Measurements from ENCODE around the gene RPSA. TPM values are rescaled to one million over a fixed set of nuclear protein-coding genes. Genes with fewer than 3 reads are reported as not detected.

The RPSA gene
- total RNA-seq, 1 experiment from 2014 or later = 2,486 TPM

DNA sequence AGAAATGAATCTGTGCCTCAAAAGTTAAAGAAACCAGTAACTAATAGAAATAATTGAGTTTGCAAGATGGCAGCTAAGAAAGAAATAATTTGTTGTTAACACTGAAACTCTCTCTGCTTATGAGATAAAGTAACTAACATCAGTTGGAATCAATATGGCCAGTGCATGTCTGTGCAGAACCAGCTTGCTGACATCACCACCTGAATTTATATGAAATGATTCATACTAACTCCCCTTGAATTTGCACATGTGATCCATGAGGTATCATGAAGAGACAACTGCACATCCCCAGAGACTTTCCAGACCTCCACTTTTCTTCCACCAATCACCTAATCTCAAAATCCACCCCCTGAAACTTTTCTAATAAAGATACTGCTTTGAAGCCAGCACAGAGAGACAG lies 33.7 kb upstream of the RPSA start:
- ChIA-PET POLR2A (no interaction called here), CTCF (no interaction called here), RAD21 (ENCODE audit: low non-redundant PET in 1 of 2, low total read pairs in 2 of 2, uncharacterized antibody in 2 of 2, unreplicated experiment in 2 of 2) (no interaction called here)
- DNase-seq (ENCODE audit: low read depth, low spot score) = no peak
- ATAC-seq = no peak
- no peaks in the 10 kb centered on the region for H3K9me3 ChIP-seq (ENCODE audit: control insufficient read depth in 1 of 2, insufficient read depth in 1 of 2, low read depth in 1 of 2, low read length in 2 of 2)
- H3K9me2 ChIP-seq (ENCODE audit: insufficient read depth) = no peaks in the 10 kb centered on the region
- H3K79me2 ChIP-seq (ENCODE audit: insufficient read depth, low read length) = no peaks in the 10 kb centered on the region
- no peaks in the 10 kb centered on the region for H4K20me1 ChIP-seq (ENCODE audit: insufficient read depth)
- H3K27me3 ChIP-seq (ENCODE audit: insufficient read depth, low read length) = peaks cover 25% of the 10 kb centered on the region; the same call in 1 of the 2 replicates
- H3K36me3 ChIP-seq (ENCODE audit: control insufficient read depth in 1 of 2, insufficient read depth in 2 of 2, low read length in 2 of 2) = no peaks in the 10 kb centered on the region
- no peak overlapping the region for H2AFZ ChIP-seq (ENCODE audit: low read depth, low read length, poor library complexity, severe bottlenecking)
- H3K27ac ChIP-seq (ENCODE audit: low read depth, low read length) = no peak overlapping the region
- H3K9ac ChIP-seq (ENCODE audit: low read length) = no peak overlapping the region
- H3K4me3 ChIP-seq (replicated peaks in 1 of 2; ENCODE audit: low read depth in 1 of 2, low read length in 2 of 2) = no peak overlapping the region
- no TSS peak for BruUV-seq (replicated peaks)
- H3K4me1 ChIP-seq (ENCODE audit: control insufficient read depth in 1 of 2, insufficient read depth in 2 of 2, low read length in 2 of 2) = no peaks in the 10 kb centered on the region
- H3K4me2 ChIP-seq (ENCODE audit: low read length) = no peak overlapping the region
- TF ChIP-seq, protein P1, sequence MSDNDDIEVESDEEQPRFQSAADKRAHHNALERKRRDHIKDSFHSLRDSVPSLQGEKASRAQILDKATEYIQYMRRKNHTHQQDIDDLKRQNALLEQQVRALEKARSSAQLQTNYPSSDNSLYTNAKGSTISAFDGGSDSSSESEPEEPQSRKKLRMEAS (IDR thresholded peaks at IDR 0.05) = no peak
- no peak for TF ChIP-seq YY1 (IDR thresholded peaks at IDR 0.05; ENCODE audit: extremely low read depth, insufficient replicate concordance, low read depth, low read length)
- TF ChIP-seq POLR2A (IDR thresholded peaks at IDR 0.05; ENCODE audit: borderline replicate concordance, extremely low read depth, insufficient read depth, insufficient read length) = no peak
- TF ChIP-seq RAD21 (IDR thresholded peaks at IDR 0.05; ENCODE audit: low read depth) = no peak
- TF ChIP-seq SIN3A (IDR thresholded peaks at IDR 0.05; ENCODE audit: low read depth) = no peak
- intact Hi-C loops (cut with micrococcal nuclease) = no loop called here

DNA sequence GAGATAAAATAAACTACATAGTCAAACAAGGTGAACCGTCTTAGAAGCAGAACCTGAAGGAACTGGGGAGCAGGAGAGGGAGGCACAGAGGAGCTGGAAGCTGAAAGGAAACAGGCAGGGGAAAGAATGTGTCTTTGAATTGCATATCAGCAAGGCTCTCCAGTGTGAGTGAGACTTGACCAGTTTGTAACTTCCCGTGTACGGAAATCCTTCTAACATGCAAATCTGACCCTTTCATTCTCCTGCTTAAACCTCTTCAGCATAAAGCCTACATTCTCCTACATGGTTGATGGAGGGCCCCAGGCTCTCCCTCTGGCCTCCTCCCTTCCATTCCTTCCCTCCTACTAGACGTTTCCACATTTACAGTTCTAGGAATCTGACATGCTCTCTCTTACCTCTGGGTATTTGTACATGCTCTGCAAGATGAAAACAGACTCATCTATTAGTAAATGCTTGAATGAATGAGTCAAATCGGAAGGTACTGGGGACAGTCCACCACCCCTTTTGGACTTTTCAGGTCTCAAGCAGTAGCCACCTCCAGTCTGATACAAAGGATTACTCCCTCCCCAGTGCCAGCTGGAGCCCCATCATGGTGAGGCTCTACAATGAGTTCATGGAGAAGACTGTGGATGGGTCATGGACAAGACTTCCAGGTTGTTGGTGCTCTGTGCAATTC lies 29.4 kb upstream of the RPSA start:
- H3K9me2 ChIP-seq (ENCODE audit: insufficient read depth) = no peaks in the 10 kb centered on the region
- H3K79me2 ChIP-seq (ENCODE audit: insufficient read depth, low read length) = no peaks in the 10 kb centered on the region
- POLR2A ChIA-PET = no interaction called here
- no peaks in the 10 kb centered on the region for H4K20me1 ChIP-seq (ENCODE audit: insufficient read depth)
- no peak overlapping the region for H2AFZ ChIP-seq (ENCODE audit: low read depth, low read length, poor library complexity, severe bottlenecking)
- H3K9ac ChIP-seq (ENCODE audit: low read length) = no peak overlapping the region
- no peak for ATAC-seq
- no peaks in the 10 kb centered on the region for H3K9me3 ChIP-seq (ENCODE audit: control insufficient read depth in 1 of 2, insufficient read depth in 1 of 2, low read depth in 1 of 2, low read length in 2 of 2)
- no peak overlapping the region for H3K4me2 ChIP-seq (ENCODE audit: low read length)
- H3K27ac ChIP-seq (ENCODE audit: low read depth, low read length) = no peak overlapping the region
- CTCF ChIA-PET = no interaction called here
- H3K27me3 ChIP-seq (ENCODE audit: insufficient read depth, low read length) = peaks cover 25% of the 10 kb centered on the region; the same call in 1 of the 2 replicates
- RAD21 ChIA-PET (ENCODE audit: low non-redundant PET in 1 of 2, low total read pairs in 2 of 2, uncharacterized antibody in 2 of 2, unreplicated experiment in 2 of 2) = interaction anchor here in 1 of 2 experiments (0.8 kb wide), 1 partner anchor 85 kb away, joined by 3 read pairs; no protein-coding TSS in a partner anchor
- no peaks in the 10 kb centered on the region for H3K36me3 ChIP-seq (ENCODE audit: control insufficient read depth in 1 of 2, insufficient read depth in 2 of 2, low read length in 2 of 2)
- no TSS peak for BruUV-seq (replicated peaks)
- DNase-seq (ENCODE audit: low read depth, low spot score) = no peak
- H3K4me1 ChIP-seq (ENCODE audit: control insufficient read depth in 1 of 2, insufficient read depth in 2 of 2, low read length in 2 of 2) = no peaks in the 10 kb centered on the region
- intact Hi-C loops (cut with micrococcal nuclease) = no loop called here
- H3K4me3 ChIP-seq (replicated peaks in 1 of 2; ENCODE audit: low read depth in 1 of 2, low read length in 2 of 2) = no peak overlapping the region
- TF ChIP-seq POLR2A (IDR thresholded peaks at IDR 0.05; ENCODE audit: borderline replicate concordance, extremely low read depth, insufficient read depth, insufficient read length) (no peak), EGR1 (IDR thresholded peaks at IDR 0.05; ENCODE audit: low read depth) (no peak), ATF3 (IDR thresholded peaks at IDR 0.05) (no peak), SRF (IDR thresholded peaks at IDR 0.05; ENCODE audit: low read depth) (no peak), SIN3A (IDR thresholded peaks at IDR 0.05; ENCODE audit: low read depth) (no peak), POLR2AphosphoS5 (IDR thresholded peaks at IDR 0.05; ENCODE audit: low read depth, low read length) (no peak), TCF7L2 (IDR thresholded peaks at IDR 0.05; ENCODE audit: borderline replicate concordance, extremely low read depth, insufficient read depth, insufficient read length) (no peak), FOSL1 (IDR thresholded peaks at IDR 0.05; ENCODE audit: low read depth) (no peak), CBX3 (IDR thresholded peaks at IDR 0.05; ENCODE audit: low read depth) (no peak), YY1 (IDR thresholded peaks at IDR 0.05; ENCODE audit: extremely low read depth, insufficient replicate concordance, low read depth, low read length) (no peak), EZH2 (IDR thresholded peaks at IDR 0.05) (no peak), JUND (IDR thresholded peaks at IDR 0.05) (no peak)
- TF ChIP-seq, protein P2, sequence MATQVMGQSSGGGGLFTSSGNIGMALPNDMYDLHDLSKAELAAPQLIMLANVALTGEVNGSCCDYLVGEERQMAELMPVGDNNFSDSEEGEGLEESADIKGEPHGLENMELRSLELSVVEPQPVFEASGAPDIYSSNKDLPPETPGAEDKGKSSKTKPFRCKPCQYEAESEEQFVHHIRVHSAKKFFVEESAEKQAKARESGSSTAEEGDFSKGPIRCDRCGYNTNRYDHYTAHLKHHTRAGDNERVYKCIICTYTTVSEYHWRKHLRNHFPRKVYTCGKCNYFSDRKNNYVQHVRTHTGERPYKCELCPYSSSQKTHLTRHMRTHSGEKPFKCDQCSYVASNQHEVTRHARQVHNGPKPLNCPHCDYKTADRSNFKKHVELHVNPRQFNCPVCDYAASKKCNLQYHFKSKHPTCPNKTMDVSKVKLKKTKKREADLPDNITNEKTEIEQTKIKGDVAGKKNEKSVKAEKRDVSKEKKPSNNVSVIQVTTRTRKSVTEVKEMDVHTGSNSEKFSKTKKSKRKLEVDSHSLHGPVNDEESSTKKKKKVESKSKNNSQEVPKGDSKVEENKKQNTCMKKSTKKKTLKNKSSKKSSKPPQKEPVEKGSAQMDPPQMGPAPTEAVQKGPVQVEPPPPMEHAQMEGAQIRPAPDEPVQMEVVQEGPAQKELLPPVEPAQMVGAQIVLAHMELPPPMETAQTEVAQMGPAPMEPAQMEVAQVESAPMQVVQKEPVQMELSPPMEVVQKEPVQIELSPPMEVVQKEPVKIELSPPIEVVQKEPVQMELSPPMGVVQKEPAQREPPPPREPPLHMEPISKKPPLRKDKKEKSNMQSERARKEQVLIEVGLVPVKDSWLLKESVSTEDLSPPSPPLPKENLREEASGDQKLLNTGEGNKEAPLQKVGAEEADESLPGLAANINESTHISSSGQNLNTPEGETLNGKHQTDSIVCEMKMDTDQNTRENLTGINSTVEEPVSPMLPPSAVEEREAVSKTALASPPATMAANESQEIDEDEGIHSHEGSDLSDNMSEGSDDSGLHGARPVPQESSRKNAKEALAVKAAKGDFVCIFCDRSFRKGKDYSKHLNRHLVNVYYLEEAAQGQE (IDR thresholded peaks at IDR 0.05; ENCODE audit: low read depth) = no peak
